Adipocyte (in vitro differentiated cells): Measurements from ENCODE around the gene FAM200B.

Experiments
- DNase-seq: peaks from one replicate; pipeline ENCODE4 v3.0.0-alpha.2; 2015; ENCODE audit warnings: low read depth
- H3K27me3 ChIP-seq: replicated peaks from 2 replicates; pipeline ENCODE4 v1.7.0; 2013; ENCODE audit warnings: mild to moderate bottlenecking, low read length, moderate library complexity; ENCODE audit not compliant: control insufficient read depth, insufficient read depth
- H3K36me3 ChIP-seq: 2 replicates; pipeline ENCODE4 v1.7.0; 2013; ENCODE audit warnings: low read length, mild to moderate bottlenecking, moderate library complexity; ENCODE audit not compliant: control insufficient read depth, insufficient read depth, severe bottlenecking
- H3K4me1 ChIP-seq: 2 replicates; pipeline ENCODE4 v1.7.0; 2013; ENCODE audit warnings: mild to moderate bottlenecking, low read length, moderate library complexity; ENCODE audit not compliant: control insufficient read depth, insufficient read depth
- H3K4me3 ChIP-seq: 2 replicates; pipeline ENCODE4 v1.7.0; 2013; ENCODE audit warnings: mild to moderate bottlenecking, low read length, moderate library complexity
- H3K9ac ChIP-seq: 2 replicates; pipeline ENCODE4 v1.7.0; 2013; ENCODE audit warnings: mild to moderate bottlenecking, low read length, moderate library complexity
- H3K9me3 ChIP-seq: 2 replicates; pipeline ENCODE4 v1.7.0; 2013; ENCODE audit warnings: mild to moderate bottlenecking, low read length, moderate library complexity; ENCODE audit not compliant: control insufficient read depth

Gene FAM200B

DNA sequence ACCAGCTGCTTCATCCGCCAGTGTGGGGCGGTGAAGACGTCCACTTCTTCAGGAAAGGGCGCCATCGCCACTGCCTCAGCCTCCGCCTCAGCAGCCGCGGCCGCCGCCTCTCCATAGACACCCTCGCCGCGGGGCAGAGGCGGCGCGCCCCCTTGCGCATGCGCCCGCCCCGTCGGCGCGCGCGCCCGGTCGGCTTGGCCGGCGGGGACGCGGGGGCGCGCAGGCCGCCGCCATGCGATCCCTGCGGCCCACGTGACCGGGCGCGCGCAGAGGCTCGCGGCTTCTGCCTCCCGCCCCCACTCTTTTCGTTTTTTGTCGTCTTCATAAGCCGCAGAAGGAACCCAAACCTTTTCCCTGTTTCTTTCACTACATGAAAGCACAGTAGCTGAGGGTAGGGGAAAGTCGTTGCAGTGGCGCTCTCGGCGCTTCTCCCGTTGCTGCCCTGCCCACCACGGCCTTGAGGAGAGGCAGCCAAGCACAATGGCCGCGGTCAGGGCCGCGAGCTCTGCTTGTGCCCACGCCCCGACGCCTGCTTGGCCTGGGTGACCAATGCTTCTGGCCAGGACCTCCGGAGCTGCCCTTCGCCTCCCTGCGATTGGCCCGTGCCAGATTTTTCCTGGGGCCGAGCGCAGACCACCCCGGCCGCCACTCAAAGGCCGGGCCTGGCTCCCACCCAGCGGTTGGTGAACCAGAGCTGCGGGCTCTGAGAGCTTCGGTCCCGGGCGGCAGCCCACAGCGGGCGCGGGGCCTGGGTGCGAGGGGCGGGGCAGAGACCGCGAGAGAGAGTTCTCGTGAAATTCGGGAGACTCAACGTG, 26.2 kb upstream of the FAM200B start, which contains the start of gene FBXL5:
TSS of gene FBXL5 (minus strand) at position 135 of the 815 bp plus-strand sequence. CDS start at position 65, 70 bp downstream.
- H3K9me3 ChIP-seq, result no peaks in the 10 kb centered on the region
- peak within 1 kb of the TSS; percentile 93 for H3K4me3 ChIP-seq
- no peaks in the 10 kb centered on the region for H3K27me3 ChIP-seq
- H3K9ac ChIP-seq, result peak within 1 kb of the TSS; percentile 96
- H3K36me3 ChIP-seq, result no peaks in the 10 kb centered on the region
- DNase-seq, result peak; percentile 95
- H3K4me1 ChIP-seq, result peaks cover 73% of the 10 kb centered on the region

DNA sequence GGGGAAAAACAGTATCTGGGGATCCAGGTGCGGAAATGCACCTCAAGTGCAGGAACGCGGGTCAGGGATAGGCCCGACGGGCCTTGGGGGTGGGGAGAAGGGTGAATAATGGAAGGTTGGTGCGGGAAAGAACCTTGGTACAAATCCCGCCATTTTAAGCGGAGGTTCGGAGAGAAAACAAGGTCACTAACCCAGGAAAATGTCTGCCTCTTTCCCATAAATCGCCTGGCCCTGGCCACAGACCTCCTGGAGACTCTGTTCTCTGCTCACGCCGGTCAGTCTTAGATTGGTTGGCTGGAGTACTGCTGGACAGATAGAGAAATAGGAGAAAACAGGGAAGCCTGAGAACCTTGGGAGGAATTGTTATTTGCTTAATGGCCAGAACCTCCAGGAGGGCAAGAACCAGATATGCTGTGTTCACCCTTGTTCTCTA, 25.6 kb upstream of the FAM200B start:
- Histone ChIP-seq H3K4me1 (peaks cover 69% of the 10 kb centered on the region), H3K27me3 (no peaks in the 10 kb centered on the region), H3K9me3 (no peaks in the 10 kb centered on the region), H3K36me3 (no peaks in the 10 kb centered on the region), H3K4me3 (peak overlapping the region; percentile 93), H3K9ac (peak overlapping the region; percentile 96)
- DNase-seq, result no peak

- peaks cover 56% of the 10 kb centered on the region for H3K4me1 ChIP-seq
- H3K9me3 ChIP-seq, result no peaks in the 10 kb centered on the region
- H3K27me3 ChIP-seq, result no peaks in the 10 kb centered on the region
- no peaks in the 10 kb centered on the region for H3K36me3 ChIP-seq
- no peak overlapping the region for H3K4me3 ChIP-seq
- H3K9ac ChIP-seq, result peak overlapping the region; percentile 18
- peak; percentile 34 for DNase-seq
Measured at GRCh38 chr4:15657366-15657765, 24.3 kb upstream of the FAM200B start.

- Histone ChIP-seq H3K4me1 (peaks cover 47% of the 10 kb centered on the region), H3K4me3 (no peak overlapping the region), H3K36me3 (no peaks in the 10 kb centered on the region), H3K9ac (peak overlapping the region; percentile 18), H3K27me3 (no peaks in the 10 kb centered on the region), H3K9me3 (no peaks in the 10 kb centered on the region)
- no peak for DNase-seq
Measured at GRCh38 chr4:15658136-15658770, 23.4 kb upstream of the FAM200B start.

DNA sequence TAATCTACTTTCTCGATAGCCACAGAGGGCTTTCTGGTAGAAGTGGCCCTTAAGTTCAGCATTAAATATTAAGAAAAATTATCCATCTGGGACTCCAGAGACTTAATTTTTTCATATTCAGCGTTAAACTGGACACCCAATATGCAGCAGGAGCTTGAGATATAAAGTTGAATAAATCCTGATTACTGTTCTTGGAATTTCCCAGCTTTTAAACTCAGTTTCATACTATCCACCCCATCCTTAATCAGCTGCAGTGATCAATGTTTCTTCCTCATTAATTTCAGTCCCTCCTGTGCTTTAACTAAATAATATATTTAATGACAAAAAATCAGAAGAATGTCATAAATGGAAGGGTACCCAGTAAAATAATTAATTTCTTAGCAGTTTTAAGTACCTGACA, 22.8 kb upstream of the FAM200B start:
- no peaks in the 10 kb centered on the region for H3K9me3 ChIP-seq
- H3K27me3 ChIP-seq, result no peaks in the 10 kb centered on the region
- no peak overlapping the region for H3K9ac ChIP-seq
- H3K36me3 ChIP-seq, result no peaks in the 10 kb centered on the region
- H3K4me1 ChIP-seq, result peaks cover 45% of the 10 kb centered on the region
- no peak for DNase-seq
- no peak overlapping the region for H3K4me3 ChIP-seq

GRCh38 chr4:15659768-15660570, 21.7 kb upstream of the FAM200B start:
- peak overlapping the region; percentile 63 for H3K9ac ChIP-seq
- H3K36me3 ChIP-seq, result no peaks in the 10 kb centered on the region
- DNase-seq, result peak; percentile 84
- H3K4me1 ChIP-seq, result peaks cover 45% of the 10 kb centered on the region
- no peak overlapping the region for H3K4me3 ChIP-seq
- no peaks in the 10 kb centered on the region for H3K27me3 ChIP-seq
- H3K9me3 ChIP-seq, result no peaks in the 10 kb centered on the region

- no peak for DNase-seq
- Histone ChIP-seq H3K27me3 (no peaks in the 10 kb centered on the region), H3K4me3 (no peak overlapping the region), H3K36me3 (peaks cover 10% of the 10 kb centered on the region), H3K9me3 (no peaks in the 10 kb centered on the region), H3K9ac (no peak overlapping the region), H3K4me1 (peaks cover 13% of the 10 kb centered on the region)
Measured at GRCh38 chr4:15665753-15666365, 15.8 kb upstream of the FAM200B start.

- no peak overlapping the region for H3K9ac ChIP-seq
- no peaks in the 10 kb centered on the region for H3K9me3 ChIP-seq
- peaks cover 10% of the 10 kb centered on the region for H3K36me3 ChIP-seq
- no peak overlapping the region for H3K4me3 ChIP-seq
- H3K27me3 ChIP-seq, result no peaks in the 10 kb centered on the region
- H3K4me1 ChIP-seq, result peaks cover 13% of the 10 kb centered on the region
- DNase-seq, result no peak
Measured at GRCh38 chr4:15667006-15667405, 14.6 kb upstream of the FAM200B start.

DNA sequence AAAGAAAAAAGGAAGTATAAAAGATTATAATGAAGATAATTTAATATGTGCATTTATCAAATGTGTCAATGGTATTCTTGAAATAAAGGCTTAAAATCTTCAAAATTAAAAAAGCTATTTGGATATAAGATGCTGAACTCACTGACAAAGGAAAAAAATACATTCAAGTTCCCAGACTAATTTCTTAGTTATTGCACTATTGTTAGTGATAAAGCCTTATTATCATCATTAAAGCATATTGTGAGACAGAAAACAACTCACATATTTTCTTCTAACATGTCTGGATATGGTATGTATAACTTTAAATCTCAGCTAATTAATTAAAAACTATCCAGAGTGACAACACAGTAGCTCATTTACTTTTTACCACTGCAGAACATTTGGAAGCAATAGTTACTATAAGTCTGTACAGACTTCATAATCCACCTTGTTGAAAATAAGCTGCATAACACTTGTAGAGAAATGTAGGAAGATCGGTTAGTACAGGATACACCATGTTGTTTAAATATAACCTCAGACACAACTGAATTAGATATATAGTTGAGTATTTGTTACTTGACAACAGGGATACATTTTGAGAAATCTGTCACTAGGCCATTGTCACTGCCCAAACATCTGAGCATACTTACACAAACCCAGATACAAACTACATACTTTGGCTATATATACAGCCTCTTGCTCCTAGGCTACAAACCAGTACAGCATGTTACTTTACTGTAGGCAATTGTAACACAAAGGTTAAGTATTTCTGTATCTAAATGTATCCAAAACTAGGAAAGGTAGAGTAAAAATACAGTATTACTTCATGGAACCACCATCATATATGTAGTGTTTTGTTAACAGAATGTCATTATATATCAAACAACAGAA, 12.8 kb upstream of the FAM200B start:
- Histone ChIP-seq H3K9ac (no peak overlapping the region), H3K27me3 (no peaks in the 10 kb centered on the region), H3K36me3 (peaks cover 10% of the 10 kb centered on the region), H3K9me3 (no peaks in the 10 kb centered on the region), H3K4me1 (peaks cover 13% of the 10 kb centered on the region), H3K4me3 (no peak overlapping the region)
- DNase-seq, result no peak

DNA sequence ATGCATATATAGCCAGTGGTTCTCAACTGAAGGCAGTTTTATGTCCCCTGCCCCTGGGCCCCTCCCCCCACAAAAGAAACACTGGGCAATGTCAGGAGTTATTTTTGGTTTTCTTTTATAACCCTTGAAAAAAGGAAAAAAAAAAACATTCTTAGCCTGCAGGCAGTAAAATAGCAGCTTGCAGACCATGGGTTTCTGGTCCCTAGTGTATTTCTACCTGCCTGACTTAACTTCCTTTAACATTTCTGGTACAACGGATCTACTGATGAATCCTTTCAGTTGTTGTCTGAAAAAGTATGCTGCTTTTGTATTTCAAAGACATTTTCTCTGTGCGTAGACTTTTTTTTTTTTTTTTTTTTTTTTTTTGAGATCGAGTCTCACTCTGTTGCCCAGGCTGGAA, 11.1 kb upstream of the FAM200B start:
- no peaks in the 10 kb centered on the region for H3K27me3 ChIP-seq
- DNase-seq, result no peak
- peaks cover 13% of the 10 kb centered on the region for H3K4me1 ChIP-seq
- H3K36me3 ChIP-seq, result peaks cover 10% of the 10 kb centered on the region
- no peak overlapping the region for H3K9ac ChIP-seq
- no peaks in the 10 kb centered on the region for H3K9me3 ChIP-seq
- H3K4me3 ChIP-seq, result no peak overlapping the region
